ENCODE data around the gene PAPOLA.
"Not testable (repeated sequence)": the region's sequence is repeated elsewhere in the genome, so short reads cannot be mapped to it uniquely, and the experiment has no call there.

Gene PAPOLA

DNA sequence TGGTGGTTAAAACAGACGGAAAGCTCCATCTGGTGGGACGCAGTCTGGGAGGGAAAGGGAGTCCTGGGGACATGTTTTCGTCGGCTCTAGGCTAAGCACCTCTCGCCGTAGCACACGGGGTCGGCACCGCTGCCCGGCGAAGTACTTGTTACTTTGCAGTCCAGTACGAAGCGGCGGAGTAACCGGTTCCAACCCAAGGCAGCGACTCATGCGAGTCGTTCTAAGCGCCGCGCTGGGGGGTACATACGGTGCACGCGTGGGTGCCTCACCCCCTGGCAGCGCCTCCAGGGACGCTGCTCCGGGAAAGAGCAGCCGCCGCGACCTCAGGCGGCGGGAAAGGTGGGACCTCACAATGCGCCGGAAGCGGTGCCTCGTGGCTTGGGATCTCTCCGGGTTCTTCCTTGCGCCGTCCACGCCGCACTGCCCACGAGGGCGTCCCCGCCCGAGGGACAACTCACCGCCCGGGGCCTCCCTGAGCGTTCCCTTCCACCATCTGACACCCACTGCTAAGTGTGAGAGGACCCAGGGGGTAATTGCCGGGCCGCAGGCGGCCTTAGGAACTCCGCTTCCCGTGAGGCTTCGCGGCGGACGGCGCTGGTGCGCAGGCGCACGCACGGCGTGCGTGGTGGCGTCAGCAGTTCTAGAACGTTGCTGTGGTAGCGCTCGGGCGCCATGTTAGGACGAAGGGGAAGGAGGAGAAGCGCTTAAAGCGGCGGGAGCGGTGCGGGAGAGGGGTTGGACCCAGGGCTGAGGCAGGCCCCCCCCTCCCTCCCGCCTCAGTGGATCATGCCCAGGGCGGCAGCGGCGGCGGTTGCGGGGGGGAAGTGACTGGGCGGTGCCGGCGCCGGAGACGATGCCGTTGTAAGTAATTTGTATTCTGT lies at the start of gene PAPOLA:
Gene PAPOLA (plus strand): TSS at position 643 of the 881 bp plus-strand sequence. CDS start 211 bp downstream, at position 854.
- DNase-seq, result peak; percentile 94 to 98

DNA sequence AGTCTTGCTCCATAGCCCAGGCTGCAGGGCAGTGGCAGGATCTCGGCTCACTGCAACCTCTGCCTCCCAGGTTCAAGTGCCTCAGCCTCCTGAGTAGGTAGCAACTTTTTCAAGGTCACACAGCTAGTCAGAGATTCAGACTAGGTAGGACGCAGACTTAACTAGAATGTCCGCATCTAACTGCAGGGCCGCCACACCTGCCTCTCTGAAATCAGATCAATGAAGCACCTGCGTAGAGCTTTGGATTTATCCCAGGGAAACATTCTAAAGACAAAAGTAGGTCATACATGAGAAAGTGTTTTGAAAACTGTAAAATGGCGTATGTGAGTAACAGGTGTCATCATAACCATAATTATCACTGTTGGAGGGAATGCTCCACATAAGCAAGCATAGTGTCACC lies 49.5 kb upstream of the PAPOLA start:
- no peak for DNase-seq

DNA sequence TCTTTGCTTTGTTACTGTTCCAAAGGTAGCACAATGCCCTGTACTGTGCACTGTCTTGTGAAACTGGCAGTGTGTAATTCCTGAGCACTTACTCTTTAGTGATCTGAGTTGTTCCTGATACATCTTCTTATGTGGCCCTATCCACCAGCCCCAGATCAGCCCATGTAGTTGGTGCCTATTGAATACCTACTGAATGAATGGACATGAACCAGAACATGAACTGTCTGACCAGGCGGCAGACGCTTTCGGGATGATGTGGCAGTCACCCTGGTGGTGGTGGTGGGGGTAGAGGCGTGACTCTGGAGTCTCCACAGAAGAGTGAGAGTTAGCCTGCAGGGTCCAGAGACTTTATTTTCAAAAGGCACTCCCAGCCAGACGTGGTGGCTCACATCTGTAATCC lies 46.6 kb upstream of the PAPOLA start:
- DNase-seq, result no peak

DNA sequence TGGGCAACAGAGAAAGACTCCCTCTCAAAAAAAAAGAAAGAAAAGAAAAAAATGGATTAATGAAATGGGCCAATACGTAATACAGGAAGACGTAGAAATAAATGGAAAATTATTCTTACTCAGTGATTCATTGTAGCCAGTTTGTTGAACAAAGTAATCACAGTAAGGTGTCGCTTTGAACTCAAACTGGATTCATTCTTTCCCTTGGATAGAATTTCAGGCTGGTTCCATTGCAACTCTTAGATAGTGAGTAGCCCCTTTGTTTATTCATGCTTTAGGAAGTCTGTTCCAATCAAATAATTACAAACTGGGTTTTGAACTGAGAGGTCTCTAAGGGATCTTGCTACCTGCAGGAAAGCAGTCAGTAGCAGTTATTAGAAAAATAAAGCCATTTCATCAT lies 42.3 kb upstream of the PAPOLA start:
- no peak for DNase-seq

DNA sequence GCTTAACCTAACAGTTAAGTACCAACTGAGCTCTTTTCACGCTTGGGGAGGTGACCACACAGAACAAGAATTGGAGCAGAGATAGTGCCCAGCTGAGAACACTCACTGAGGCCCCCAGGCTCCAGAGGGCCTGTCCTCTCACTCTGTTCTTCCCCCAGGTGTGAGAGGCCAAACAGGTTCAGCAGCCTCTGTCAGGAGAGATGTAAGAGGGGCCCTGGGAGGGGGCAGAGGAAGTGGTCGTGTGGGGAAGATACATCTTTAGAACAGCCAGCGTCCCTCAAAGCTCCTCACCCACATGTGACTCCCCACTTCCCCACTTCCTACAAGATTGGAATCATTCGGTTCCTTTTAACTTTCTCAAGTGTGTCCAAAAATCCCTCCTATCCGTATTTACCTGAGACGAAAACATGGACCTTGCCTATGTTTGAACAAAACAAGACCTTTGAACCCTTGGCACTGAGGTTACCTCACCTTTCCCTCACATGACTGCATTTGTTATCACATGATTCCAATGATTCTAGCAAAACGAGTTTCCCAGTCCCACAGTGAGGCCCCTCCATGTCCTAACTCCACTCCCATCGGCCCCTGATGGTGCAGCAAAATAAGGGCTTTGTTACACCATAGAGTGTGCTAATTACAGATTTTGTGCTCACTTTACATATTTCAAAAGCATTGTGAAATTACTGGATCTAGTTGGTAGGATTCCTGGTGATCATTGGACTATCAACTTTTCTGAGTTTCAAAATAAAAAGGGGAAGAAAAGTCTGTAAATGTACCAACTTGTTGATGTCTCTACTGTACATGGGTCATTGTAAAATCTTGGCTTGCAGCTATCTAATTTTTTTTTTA lies 40.0 kb upstream of the PAPOLA start:
- no peak for DNase-seq

DNA sequence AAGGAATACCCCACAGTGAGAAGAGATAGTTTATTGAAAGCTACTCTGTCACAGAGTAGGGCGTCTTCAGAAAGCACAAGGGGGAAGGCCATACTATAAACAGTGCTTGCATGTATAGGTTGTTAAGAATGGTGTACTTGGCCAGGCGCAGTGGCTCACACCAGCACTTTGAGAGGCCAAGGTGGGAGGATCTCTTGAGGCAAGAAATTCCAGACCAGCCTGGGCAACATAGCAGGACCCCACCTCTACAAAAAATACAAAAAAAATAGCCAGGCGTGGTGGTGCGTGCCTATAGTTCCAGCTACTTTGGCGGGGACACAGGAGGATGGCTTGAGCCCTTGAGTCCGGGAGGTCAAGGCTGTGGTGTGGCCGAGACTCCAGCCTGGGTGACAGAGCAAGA lies 38.0 kb upstream of the PAPOLA start:
- DNase-seq, result no peak

DNA sequence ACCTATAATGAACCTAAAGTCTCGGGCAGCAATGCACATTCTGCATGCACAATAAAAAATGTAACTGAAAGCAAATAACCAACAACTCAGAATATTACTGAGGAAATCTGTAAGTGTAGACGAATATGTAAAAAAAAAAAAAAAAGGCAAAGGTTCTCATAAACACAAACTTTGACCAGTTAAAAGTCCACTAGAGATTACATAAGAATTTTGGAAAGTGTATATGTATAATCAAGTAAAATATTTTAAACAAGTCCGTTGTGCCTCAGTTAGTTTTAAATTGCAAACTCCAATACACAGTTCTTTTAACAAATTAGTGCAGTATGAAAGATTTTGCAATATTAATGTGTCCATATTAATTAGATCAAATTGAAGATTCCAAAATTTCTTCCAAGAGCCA lies 35.3 kb upstream of the PAPOLA start:
- no peak for DNase-seq

DNA sequence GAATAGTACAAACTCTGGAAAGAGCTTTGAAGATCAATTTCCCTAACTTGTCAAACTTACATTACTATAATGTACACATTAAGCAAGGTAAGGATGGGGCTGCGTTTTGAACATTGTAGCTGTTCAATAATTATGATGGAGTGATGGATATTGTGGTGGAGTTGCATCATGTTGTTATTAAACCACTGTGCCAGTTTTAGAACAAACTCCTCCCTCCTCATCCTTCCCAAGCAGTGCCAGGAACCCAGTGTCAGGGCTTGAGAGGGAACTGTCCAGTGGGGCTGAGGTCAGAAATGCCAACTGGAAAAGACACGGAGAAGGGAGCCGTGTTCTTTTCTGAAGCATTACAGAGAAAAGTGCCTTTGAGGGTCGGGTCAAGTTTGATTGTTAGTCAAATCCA lies 31.9 kb upstream of the PAPOLA start:
- DNase-seq, result no peak

DNA sequence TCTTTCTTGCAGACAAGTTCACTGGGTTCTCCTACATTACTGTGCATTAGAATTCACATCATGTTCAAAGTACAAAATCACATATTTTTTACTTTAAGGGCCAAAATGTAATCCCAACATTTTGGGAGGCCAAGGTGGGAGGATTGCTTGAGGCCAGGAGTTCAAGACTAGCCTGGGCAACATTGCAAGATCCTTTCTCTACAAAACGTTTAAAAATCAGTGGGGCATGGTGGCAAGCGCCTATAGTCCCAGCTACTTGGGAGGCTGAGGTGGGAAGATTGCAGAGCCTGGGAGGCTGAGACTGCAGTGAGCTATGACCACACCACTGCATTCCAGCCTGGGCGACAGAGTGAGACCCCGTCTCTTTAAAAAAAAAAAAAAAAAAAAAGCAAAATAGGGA lies 31.2 kb upstream of the PAPOLA start:
- DNase-seq, result not testable (repeated sequence)

DNA sequence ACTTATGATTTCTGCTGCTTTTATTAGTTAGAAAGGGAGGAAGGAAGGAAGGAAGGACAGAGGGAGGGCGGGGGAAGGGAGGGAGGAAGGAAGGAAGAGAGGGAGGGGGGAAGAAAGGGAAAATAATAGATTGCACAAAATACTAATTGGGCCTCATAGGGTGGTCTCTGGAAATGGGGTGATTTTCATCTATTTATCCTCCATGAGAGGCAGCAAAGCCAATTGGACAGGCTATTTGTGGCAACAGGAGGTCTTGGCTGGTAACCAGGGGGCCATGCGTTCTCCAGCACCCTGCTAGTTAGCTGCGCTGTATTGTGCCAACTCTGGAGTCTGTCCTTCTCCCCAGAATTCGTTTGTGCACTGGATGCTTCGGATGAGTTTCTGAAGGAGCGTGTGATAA lies 24.1 kb upstream of the PAPOLA start:
- DNase-seq, result no peak

DNA sequence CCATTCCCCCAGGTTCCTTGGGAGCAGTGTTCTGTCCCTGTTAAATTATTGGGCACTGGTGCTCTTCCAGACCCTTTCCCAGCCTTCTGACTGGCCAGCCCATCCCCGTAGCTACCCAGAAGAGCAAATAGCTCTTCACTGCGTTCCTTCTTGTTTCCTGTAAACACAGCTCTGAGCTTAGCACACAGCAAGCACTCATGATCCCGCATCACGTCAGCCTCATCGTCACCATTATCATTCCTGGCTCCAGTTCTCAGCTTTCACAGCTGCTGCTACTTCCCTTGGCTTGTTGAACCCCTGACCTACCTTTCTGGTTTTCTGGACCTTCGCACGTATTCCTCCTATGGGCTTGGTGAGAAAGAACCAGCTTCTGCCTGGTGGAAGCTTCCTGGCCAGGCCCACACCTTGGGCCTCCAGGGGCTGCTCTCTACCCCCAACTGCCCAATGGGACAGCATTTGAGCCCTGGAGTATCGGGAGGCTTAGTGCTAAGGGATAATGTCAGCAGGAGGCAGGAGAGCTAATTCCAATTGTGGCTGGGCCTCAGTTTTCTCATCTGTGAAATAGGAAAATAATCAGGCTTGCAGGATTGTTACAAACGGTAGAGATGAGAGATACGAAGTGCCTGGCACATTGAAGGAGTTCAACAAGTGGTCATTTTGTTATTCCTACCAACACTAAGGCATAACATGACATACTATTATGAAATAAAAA lies 22.6 kb upstream of the PAPOLA start:
- no peak for DNase-seq

DNA sequence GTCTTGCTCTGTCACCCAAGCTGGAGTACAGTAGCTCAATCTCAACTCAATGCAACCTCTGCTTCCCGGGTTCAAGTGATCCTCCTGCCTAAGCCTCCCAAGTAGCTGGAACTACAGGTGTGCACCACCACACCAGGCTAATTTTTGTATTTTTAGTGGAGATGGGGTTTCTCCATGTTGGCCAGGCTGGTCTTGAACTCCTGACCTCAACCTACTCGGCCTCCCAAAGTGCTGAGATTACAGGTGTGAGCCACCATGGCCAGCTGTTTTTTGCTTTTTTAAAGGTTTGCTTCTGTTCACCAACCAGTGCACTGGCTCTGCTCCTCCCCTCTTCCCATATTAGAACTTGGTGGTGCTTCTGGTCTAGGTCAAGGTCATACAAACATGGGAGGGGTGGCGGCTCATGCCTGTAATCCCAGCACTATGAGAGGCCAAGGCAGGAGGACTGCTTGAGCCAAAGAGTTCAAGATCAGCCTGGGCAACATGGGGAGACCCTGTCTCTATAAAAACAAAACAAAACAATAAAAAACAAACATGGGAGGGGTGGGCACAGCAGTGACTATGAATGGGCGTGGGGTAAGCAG lies 20.4 kb upstream of the PAPOLA start:
- no peak for DNase-seq

DNA sequence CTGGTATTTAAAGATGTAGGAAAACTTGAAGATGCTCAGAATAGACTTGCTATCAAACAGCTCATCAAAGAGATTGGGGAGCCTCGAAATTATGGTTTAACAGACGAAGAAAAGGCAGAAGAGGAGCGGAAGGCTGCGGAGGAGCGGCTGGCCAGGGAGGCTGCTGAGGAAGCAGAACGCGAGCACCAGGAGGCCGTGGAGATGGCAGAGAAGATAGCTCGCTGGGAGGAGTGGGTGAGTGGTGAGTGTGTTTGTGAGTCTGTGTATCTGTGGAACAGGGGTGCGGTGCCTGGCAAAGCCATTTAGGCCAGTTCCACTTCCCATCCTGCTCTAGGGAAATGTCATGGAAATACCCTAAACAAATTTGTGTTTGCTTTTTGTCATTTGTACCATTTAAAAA lies 19.2 kb upstream of the PAPOLA start:
- DNase-seq, result no peak

DNA sequence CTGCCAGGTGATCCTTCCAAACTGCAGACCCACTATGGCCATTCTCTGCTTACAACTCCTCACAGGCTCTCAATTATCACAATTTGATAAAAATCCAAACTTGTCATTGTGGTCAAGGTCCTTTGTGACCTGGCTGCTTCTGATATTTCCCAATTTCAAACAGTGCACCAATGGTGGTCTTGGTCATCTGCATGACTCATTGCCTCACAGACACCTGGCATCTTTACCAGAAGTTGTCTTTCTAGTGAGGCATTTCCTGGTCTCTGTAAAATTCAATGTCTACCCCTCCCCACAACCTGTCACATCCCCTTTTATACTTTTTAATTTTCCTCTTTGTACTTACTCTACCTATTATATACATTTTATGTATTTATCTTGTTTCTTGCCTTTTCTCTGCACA lies 17.8 kb upstream of the PAPOLA start:
- DNase-seq, result no peak

DNA sequence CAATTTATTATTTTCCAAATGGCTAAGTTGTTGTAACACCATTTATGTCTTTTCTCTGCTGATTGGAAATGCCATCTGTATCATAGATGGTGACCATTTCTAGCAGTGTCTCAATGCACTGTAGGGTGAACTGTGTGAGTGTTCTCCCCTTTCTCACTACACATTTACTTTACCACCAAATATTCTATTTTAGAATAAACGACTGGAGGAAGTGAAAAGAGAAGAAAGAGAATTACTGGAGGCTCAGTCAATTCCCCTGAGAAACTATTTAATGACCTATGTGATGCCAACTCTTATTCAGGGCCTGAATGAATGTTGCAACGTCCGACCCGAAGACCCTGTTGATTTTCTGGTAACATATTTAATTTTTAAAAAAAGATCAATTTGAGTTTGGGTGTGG lies 15.5 kb upstream of the PAPOLA start:
- DNase-seq, result no peak

DNA sequence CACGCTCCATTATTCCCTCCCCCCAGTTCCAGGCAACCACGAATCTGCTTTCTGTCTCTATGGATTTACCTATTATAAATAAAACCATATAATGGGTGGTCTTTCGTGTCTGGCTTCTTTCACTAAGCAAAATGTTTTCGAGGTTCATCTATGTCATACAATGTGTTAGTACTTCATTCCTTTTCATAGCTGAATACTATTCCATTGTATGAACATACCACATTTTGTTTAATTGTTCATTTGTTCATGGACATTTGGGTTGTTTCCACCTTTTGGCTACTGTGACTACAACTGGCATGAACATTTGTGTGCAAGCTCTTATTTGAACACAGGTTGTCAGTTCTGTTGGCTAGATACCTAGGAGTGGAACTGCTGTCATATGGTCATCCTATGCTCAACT lies 12.9 kb upstream of the PAPOLA start:
- DNase-seq, result no peak

DNA sequence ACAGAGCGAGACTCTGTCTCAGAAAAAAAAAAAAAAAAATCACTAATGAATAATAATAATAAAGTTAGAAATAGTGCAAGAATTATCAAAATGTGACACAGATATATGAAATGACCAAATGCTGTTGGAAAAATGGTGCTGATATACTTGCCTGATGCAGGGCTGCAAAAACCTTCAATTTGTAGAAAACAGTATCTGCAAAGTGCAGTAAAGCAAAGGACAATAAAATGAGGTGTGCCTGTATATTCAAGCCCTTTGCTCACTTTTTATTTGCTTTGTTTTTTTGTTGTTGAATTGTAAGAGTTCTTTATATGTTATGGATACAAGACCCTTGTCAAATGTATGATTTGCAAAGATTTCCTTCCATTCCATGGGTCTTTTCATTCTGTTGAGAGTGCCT lies 9.0 kb upstream of the PAPOLA start:
- no peak for DNase-seq

DNA sequence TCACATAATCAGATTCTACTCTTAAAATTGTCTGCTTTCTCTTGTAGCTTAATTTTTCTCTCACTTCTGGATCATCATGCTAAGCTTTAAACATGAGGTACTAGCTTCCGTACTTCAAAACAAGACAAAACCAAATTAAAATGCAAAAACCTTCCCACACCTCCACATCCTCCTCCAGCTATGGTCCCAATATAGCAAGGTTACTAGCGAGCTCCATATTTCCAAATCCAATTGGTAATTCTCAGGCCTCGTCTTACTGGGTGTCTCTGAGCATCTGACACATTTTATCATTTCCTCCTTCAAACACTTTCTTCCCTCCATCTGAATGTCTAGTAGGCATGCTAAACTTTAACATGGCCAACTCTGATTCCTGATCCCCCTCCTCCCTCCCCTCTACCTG lies 7.9 kb upstream of the PAPOLA start:
- no peak for DNase-seq

DNA sequence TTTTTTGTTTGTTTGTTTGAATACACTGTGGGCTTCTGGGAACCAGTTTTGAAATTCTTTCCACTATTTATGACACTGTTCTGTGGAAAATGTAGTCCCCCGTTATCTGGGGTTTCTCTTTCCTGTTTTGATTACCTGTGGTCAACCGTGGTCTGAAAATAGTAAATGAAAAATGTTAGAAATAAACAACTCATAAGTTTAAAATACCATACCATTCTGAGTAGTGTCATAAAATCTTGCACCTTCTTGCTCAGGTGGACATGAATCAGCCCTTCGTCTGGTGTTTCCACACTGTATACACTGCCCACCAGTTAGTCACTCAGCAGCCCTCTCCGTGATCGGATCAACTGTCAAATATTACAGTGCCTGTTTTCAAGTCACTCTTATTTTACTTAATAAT lies 5.1 kb upstream of the PAPOLA start:
- DNase-seq, result no peak

DNA sequence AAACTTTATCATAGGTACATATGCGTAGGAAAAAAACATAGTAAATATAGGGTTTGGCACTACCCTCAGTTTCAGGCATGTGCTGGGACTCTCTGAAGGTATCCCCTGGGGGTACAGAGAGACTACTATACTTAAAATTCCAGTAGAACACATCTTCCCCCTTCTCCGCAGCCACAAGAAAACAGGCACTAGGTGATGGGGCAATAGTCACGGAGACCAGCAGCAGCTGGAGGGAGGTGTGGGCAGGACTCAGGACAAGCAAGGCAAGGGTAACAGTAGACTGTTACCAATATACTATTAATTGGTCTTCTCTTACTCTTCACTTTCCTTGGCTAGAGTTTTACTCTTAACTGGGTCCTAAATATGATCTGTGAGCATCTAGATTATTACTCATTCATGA lies 4.6 kb upstream of the PAPOLA start:
- DNase-seq, result no peak

DNA sequence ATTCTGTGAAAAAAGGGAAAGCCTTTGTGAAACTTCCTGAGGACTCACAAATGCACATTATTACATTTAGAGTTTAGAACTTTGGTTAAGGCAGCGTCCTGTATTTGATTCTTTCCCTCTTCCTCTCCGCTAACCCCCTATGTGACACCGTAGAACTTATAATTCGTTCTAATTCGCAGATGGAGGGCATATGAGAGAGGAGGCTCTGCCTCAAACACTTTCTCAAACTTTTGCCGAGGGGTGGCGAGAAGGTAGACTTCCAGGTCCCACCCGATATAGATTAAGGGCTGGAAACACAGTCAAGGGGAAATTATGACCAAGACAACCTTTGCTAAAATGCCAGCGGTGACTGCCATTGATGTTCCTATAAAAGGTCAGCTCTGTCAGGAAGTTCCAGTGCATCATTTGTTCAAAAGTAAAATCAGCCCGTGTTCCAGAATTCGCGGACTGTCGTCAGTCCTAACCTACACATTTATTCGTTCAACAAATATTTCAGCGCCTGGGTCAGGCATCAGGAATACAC lies 904 bp upstream of the PAPOLA start:
- DNase-seq, result no peak

DNA sequence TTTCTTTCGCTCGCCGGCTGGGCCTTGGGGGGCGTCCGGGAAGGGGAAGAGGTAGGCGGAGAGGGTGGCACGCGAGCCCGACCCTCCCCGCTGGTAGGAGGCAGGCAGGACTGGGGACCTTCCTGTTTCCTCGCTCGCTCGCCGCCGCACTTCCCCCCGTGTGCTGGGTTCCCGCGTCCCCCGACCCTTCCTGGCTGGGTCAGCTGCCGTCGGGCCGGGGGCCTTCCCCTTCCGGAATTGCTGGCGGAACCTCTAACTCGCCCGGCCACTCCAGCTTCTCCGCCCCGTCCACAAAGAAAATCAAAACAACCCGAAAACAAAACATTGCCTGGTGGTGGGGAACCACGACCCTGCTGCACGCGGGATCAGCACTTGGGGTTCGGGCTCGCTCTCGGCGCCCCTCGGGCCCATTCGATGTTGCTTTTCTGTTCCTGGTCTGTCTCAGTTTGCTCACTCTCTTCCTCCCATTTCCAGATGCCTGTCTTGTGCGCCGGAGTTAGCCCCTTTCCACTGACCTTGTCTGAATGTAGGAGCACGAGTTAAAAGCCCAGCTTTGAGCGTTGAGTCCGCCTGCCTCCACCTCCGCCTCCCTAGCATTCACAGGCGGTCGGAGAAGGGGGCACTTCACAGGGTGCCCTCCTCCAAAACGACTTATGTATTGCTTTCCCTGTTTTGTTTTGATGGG lies 581 bp downstream of the PAPOLA start:
- peak; percentile 27 to 51 for DNase-seq
